Amygdala (tissue), 56 donors: ENCODE data around the gene EFNA5.

Experiments used
- DNase-seq, 56 donors: peaks; one replicate each; lab custom pipeline; 2025; lab: John Stamatoyannopoulos, UW

The EFNA5 gene

GRCh38 chr5:107652839-107653607 lies 17.7 kb downstream of the EFNA5 start:
- DNase-seq: no peak

GRCh38 chr5:107652408-107652807 lies 18.3 kb downstream of the EFNA5 start:
- DNase-seq: no peak

GRCh38 chr5:107651325-107651724 lies 19.4 kb downstream of the EFNA5 start:
- DNase-seq: no peak

- no peak for DNase-seq
Observed at GRCh38 chr5:107646418-107646817, 24.3 kb downstream of the EFNA5 start.

GRCh38 chr5:107640568-107640967 lies 30.2 kb downstream of the EFNA5 start:
- no peak for DNase-seq

GRCh38 chr5:107639990-107640389 lies 30.7 kb downstream of the EFNA5 start:
- DNase-seq: no peak

- DNase-seq: no peak
Observed at GRCh38 chr5:107636555-107636954, 34.2 kb downstream of the EFNA5 start.

GRCh38 chr5:107636068-107636467 lies 34.7 kb downstream of the EFNA5 start:
- no peak for DNase-seq

- no peak for DNase-seq
Observed at GRCh38 chr5:107634981-107635848, 35.5 kb downstream of the EFNA5 start.

GRCh38 chr5:107633171-107633901 lies 37.4 kb downstream of the EFNA5 start:
- no peak for DNase-seq

- DNase-seq: no peak
Observed at GRCh38 chr5:107631805-107632362, 38.9 kb downstream of the EFNA5 start.

GRCh38 chr5:107630184-107630583 lies 40.6 kb downstream of the EFNA5 start:
- no peak for DNase-seq

- no peak for DNase-seq
Observed at GRCh38 chr5:107624235-107624634, 46.5 kb downstream of the EFNA5 start.

- no peak for DNase-seq
Observed at GRCh38 chr5:107621089-107621488, 49.6 kb downstream of the EFNA5 start.

- DNase-seq: no peak
Observed at GRCh38 chr5:107619781-107620180, 51.0 kb downstream of the EFNA5 start.

- DNase-seq: no peak
Observed at GRCh38 chr5:107618242-107618641, 52.5 kb downstream of the EFNA5 start.

GRCh38 chr5:107617052-107617451 lies 53.7 kb downstream of the EFNA5 start:
- no peak for DNase-seq

GRCh38 chr5:107616213-107616612 lies 54.5 kb downstream of the EFNA5 start:
- DNase-seq: no peak

- DNase-seq: no peak
Observed at GRCh38 chr5:107615299-107615817, 55.4 kb downstream of the EFNA5 start.

- DNase-seq: no peak
Observed at GRCh38 chr5:107612541-107612940, 58.2 kb downstream of the EFNA5 start.

GRCh38 chr5:107610798-107611197 lies 59.9 kb downstream of the EFNA5 start:
- no peak for DNase-seq
